HepG2 (cell line): ENCODE measurements around the gene LSMEM2.
"Not testable (repeated sequence)": the region's sequence is repeated elsewhere in the genome, so short reads cannot be mapped to it uniquely, and the experiment has no call there.

Experiments
- MED1 ChIP-seq: sonication (generic); formaldehyde crosslinking; IDR thresholded peaks from 2 replicates; pipeline ENCODE4 v1.4.0; 2020; ENCODE audit warnings: missing genetic modification reagents
- TAF1 ChIP-seq: sonication (generic); formaldehyde crosslinking; IDR thresholded peaks from 2 replicates; pipeline ENCODE4 v1.4.0; 2020; ENCODE audit warnings: missing genetic modification reagents
- TBL1XR1 ChIP-seq: fragments of 150-350 bp; IDR thresholded peaks from 2 replicates; pipeline ENCODE4 v1.6.1; 2014; ENCODE audit warnings: borderline replicate concordance, low read length; ENCODE audit not compliant: partially characterized antibody
- ZNF350 ChIP-seq: sonication (generic); formaldehyde crosslinking; IDR thresholded peaks from 2 replicates; pipeline ENCODE4 v1.4.0; 2020; ENCODE audit warnings: mild to moderate bottlenecking, low read depth, missing genetic modification reagents, borderline replicate concordance
- ZNF367 ChIP-seq: sonication (generic); formaldehyde crosslinking; IDR thresholded peaks from 2 replicates; pipeline ENCODE4 v1.4.0; 2020; ENCODE audit warnings: missing genetic modification reagents, borderline replicate concordance
- TF ChIP-seq, protein P1 (sequence below): sonication (generic); formaldehyde crosslinking; IDR thresholded peaks from 2 replicates; pipeline ENCODE4 v1.5.0; 2020; ENCODE audit warnings: mild to moderate bottlenecking, missing genetic modification reagents, moderate library complexity
- TF ChIP-seq, protein P2 (sequence below): IDR thresholded peaks from 2 replicates; pipeline ENCODE4 v1.6.1; 2016

GRCh38 chr3:50244813-50245212, 34.1 kb upstream of the LSMEM2 start:
- TF ChIP-seq ZNF350 (CRISPR knock-in tag); ZNF367 (CRISPR knock-in tag); MED1 (CRISPR knock-in tag); TBL1XR1; TAF1 (CRISPR knock-in tag): not testable (repeated sequence)
- TF ChIP-seq, protein P1, sequence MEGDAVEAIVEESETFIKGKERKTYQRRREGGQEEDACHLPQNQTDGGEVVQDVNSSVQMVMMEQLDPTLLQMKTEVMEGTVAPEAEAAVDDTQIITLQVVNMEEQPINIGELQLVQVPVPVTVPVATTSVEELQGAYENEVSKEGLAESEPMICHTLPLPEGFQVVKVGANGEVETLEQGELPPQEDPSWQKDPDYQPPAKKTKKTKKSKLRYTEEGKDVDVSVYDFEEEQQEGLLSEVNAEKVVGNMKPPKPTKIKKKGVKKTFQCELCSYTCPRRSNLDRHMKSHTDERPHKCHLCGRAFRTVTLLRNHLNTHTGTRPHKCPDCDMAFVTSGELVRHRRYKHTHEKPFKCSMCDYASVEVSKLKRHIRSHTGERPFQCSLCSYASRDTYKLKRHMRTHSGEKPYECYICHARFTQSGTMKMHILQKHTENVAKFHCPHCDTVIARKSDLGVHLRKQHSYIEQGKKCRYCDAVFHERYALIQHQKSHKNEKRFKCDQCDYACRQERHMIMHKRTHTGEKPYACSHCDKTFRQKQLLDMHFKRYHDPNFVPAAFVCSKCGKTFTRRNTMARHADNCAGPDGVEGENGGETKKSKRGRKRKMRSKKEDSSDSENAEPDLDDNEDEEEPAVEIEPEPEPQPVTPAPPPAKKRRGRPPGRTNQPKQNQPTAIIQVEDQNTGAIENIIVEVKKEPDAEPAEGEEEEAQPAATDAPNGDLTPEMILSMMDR = not testable (repeated sequence)
- TF ChIP-seq, protein P2, sequence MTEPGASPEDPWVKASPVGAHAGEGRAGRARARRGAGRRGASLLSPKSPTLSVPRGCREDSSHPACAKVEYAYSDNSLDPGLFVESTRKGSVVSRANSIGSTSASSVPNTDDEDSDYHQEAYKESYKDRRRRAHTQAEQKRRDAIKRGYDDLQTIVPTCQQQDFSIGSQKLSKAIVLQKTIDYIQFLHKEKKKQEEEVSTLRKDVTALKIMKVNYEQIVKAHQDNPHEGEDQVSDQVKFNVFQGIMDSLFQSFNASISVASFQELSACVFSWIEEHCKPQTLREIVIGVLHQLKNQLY (CRISPR knock-in tag) = not testable (repeated sequence)
